Fibroblast of upper back skin (primary cell): ENCODE results near the gene GAB4.
"Not testable (repeated sequence)": the region's sequence is repeated elsewhere in the genome, so short reads cannot be mapped to it uniquely, and the experiment has no call there.

Source experiments
- DNase-seq: peaks from one replicate; pipeline ENCODE4 v3.0.0-alpha.2; 2013

GAB4 gene

DNA sequence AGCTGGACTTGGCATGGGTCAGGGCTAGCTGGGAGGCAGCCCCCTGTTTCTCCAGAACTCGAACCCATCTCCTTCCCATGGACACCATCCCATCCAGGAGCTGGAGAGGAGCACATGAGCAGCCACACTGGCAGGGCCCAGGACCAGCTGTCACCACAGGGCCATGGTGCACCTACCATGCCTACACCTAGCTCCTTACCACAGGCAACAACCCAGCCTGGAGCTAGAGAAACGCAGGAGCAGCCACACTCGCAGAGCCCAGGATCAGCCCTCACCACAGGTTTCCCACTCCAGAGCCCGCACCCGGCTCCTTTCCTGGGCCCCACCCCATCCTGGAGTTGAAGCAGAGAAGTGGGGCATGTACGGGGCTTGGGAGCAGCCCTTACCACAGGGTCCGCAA is 50.2 kb downstream of the GAB4 start:
- DNase-seq, result no peak

DNA sequence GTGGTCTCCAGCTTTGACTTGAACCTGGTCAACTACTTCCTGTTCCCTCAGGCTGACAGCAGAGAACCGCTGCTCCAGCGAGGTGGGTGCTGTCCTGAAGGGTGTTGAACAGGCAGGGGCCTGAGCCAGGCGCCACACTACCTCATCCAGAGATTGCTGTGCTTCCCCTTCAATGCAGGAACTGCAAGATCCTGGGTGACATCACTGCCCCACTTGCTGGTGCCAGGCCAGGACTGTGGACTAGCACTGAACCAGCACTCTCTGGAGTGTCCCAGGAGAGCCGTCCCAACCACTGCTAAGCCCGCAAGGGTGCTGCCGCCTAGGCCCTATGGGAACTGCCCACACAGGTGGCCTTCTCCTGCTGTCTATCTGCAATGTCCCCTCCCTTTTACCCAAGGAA is 51.7 kb downstream of the GAB4 start:
- DNase-seq, result no peak

DNA sequence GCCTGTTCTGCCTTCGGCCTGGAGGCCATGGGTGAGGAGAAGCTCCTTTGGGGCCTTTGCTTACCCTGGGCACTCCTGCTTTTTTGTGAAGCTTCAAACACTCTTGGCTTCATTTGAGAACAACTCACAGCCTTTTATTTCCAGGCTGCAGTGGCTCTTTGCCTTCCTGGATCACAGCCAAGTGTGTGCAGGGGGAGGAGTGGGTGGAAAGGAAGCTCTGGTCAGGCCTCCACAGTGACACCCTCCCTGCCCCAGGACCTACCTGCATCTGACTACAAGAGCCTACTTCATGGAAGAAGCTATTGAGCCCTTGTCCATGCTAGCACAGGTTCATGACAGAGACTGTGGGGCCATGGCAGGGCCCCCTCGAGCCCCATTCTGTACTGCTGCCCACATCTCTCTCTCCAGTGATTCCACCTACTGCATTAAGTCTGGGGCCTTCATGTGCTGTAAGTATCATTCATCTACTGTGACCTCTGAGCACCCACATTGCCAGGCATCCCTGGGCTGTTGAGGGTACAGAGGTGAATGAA is 52.3 kb downstream of the GAB4 start:
- DNase-seq, result no peak

- DNase-seq, result no peak
Measured at GRCh38 chr22:16955081-16955480, 52.9 kb downstream of the GAB4 start.

- DNase-seq, result no peak
Measured at GRCh38 chr22:16954060-16954403, 54.0 kb downstream of the GAB4 start.

DNA sequence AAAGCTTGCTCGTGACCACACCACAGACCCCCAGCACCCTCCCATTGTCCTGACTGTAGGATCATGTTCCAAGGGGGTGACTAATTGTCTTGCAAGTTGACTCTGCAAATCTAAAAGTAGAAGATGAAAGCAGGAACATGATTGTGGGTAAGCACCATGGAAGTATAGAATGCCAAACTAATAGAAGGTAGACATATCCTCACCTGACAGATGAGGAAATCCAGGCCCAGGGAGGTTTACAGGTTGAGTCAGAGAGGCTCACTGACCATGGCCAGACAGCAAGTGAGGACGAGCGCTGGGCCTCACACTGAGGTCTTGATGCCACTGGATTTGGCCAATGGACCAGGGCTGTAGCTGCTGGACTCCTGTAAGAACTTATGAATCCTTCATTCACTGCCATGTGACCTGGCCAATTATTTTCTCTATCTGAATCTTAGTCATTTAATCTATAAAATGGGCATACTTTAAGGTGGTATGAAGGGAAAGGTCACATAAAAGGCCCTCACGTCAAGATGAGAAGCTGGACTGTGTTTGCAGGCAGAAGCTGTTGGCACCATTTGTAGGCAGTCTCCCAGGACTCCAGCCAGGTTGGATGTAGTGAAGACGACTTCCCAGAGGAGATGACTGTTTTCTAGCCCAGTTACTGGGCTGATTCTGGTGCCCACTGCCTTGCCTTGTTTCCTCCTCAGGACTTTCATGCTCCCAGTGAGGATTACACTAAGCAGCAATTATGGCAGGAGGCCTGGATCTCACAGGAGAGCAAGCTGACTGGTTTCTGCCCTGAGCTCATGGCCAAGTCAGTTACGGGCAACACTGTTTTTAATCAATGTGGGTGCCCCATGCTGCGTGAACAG is 54.6 kb downstream of the GAB4 start:
- DNase-seq, result no peak

DNA sequence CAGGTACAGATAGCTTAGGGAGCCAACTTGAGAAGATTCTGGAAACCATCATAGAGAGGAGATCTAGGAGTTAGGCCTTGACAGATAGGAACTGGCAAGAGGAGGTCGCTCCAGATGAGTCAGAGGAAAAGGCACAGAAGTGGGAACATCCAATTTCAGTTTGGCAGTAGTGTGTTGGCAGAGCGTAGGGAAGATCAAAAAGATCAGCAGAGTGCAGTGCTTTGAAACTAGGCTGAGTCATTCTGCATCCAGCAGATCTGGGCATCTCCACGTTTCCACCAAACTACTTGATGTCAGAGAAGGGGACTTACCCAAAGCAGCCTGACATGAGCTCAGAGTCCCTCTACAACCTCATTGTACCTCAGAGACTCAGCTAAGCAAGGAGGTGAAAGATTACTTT is 58.5 kb downstream of the GAB4 start:
- DNase-seq, result no peak

DNA sequence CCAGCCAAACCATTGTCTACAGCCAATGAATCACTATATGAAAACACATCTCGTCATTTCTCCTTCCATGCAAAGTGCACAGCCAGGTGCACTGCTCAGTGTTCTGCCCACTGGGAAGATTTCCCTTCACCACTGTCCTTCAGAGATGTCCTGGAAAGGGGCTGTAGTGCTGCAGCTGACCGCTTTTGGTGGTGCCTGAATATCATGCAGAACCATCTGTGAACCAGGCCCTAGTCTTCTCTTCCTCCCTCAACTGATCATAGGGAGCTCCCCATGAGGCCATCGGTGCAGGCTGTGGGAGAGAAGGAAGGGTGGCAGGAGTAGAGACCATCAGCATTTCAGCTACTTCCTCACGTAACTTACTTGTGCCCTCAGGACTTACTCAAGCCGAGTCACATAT is 70.2 kb downstream of the GAB4 start:
- no peak for DNase-seq

DNA sequence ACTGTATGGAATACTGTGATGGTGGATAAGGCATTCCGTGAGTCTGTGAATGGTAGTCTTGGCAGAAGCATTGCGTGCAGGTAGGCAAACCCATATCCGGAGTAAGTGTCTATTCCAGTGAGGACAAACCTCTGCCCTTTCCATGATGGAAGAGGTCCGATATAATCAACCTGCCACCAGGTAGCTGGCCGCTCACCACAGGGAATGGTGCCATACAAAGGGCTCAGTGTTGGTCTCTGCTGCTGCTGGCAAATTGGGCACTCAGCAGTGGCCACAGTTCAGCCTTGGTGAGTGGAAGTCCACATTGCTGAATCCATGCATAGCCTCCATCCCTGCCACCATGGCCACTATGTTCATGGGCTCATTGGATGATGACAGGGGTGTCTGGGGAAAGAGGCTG is 70.8 kb downstream of the GAB4 start:
- not testable (repeated sequence) for DNase-seq

GRCh38 chr22:16936625-16937024 is 71.4 kb downstream of the GAB4 start:
- DNase-seq, result no peak

DNA sequence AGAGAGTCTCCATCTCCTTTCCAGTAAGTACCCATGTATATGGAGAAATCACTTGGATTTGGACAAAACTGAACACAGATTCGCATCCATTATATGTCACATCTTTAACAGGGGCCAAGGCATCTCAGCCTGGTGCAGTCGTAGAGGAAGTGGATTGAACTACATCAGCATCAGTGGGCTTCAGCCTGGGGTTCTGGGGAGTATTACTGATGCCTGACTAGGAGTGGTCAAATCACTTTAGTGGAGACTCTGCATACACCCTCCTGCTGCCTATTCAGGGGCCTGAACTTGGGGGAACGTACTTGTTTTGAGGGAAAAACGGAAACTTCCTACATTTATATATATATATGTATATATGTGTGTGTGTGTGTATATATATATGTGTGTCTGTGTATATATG is 72.8 kb downstream of the GAB4 start:
- no peak for DNase-seq

- DNase-seq, result no peak
Measured at GRCh38 chr22:16933291-16934282, 74.4 kb downstream of the GAB4 start.

DNA sequence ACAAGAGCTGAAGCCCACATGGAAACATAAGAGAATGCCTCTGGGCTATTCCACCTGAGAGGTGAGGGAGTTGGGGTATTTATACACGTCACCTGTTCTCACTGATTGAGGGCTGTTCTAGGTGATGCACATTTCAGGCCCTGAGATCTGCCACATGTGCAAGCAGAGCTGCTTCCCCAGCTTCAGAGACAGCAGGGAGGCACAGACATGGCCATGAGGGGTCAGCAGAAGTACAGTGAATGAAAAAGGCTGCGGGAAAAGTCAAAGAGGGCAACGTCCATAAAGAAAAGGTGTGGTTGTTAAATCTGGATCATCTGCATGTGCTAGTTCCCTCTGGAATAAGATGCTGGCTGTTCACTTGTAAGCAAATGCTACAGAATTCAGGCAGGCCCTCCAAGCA is 75.4 kb downstream of the GAB4 start:
- DNase-seq, result no peak

- DNase-seq, result no peak
Measured at GRCh38 chr22:16925407-16925966, 82.5 kb downstream of the GAB4 start.

GRCh38 chr22:16922706-16923105 is 85.3 kb downstream of the GAB4 start:
- no peak for DNase-seq

- DNase-seq, result no peak
Measured at GRCh38 chr22:16922076-16922475, 85.9 kb downstream of the GAB4 start.

GRCh38 chr22:16917144-16918003 is 90.6 kb downstream of the GAB4 start:
- DNase-seq, result peak; percentile 19

GRCh38 chr22:16915701-16916100 is 92.3 kb downstream of the GAB4 start:
- no peak for DNase-seq

GRCh38 chr22:16914911-16915310 is 93.1 kb downstream of the GAB4 start:
- DNase-seq, result not testable (repeated sequence)

GRCh38 chr22:16914006-16914405 is 94.0 kb downstream of the GAB4 start:
- DNase-seq, result no peak

- DNase-seq, result no peak
Measured at GRCh38 chr22:16912281-16912680, 95.7 kb downstream of the GAB4 start.
